ENCODE results near the gene PTPRN2. TPM values are rescaled to one million over a fixed set of nuclear protein-coding genes. Genes with fewer than 3 reads are reported as not detected.
"Not testable (repeated sequence)": the region's sequence is repeated elsewhere in the genome, so short reads cannot be mapped to it uniquely, and the experiment has no call there.

Gene PTPRN2
- total RNA-seq, 1 donor, result 0.27 TPM

DNA sequence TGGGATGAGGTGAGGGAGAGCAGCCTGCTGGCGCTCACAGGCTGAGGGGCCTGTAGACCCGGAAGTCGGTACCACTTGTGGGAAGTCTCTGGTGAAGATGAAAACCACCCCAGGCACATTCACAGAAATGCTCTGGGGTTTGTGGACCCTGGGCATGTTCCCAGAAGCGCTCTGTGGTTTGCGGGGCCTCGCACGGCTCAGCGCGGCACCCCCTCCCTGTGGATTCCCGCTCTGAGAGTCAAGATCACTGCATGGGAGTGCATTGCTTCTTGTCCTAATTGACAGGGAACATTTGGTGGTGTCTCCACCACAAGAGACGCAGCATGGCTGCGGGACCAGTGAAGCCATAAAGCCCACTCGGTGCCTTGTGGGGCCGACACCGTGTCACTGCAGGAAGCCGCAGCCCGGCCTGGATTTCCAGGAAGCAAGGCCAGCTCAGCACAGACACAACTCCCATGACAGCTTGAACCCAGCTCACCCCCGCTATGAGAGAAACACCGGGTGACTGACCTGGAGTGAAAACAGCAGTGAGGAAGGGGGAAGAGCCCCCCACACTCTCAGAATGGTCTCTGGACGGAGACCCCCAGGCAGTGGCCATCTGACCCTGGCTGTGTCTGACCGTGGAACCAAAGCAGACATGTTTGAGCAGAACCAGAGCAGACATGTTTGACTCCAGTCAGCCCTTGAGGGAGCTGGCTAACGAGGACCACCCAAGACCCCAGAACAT, 157.2 kb downstream of the PTPRN2 start:
- DNase-seq (ENCODE audit: low read depth in 2 of 3, low spot score in 2 of 3), result no peak

DNA sequence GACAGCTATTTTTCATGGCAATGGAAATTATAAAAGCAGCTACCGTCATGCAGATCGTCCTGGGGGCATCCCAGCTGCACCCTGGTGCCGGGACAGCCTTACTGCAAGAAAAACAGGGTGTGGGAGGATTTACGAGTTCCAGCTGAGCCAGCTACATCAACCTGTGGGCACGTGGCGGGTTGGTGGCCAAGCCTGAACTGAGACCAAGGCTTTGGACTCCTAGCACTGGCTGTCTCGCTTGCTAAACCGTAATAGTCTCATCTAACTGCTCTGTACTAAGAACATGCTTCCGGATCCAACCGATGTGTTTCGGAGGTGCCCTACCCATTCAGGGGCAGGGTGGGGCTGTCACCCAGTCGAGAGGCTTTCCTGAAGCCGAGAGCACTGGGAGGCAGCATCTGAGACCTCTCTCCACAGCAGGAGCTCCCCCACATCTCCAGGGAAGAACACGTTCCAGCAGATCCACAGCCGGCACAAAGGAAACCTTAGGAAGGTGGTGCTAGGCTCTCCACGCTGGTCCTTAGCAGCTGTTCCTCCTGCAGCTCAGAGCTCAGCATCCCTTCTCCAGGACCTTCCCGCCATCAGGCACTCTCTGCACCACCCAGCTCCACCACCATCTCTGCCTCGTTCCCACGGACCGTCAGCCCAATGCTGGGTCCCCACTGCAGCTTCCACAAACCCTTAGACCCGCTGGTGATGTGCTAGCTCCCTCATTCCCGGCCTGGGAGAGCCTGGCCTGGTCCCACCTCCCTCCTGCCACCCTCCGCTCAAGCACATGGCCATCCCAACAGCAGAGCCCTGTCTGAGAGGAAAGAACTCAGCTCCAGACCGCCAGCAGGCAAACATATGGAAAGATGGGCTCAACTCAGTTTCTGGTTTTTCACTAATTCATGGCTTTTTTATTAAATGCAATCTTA, 158.5 kb downstream of the PTPRN2 start:
- DNase-seq (ENCODE audit: low read depth in 2 of 3, low spot score in 2 of 3), result no peak

GRCh38 chr7:158428131-158428836, 159.3 kb downstream of the PTPRN2 start:
- no peak for DNase-seq (ENCODE audit: low read depth in 2 of 3, low spot score in 2 of 3)

- not testable (repeated sequence) for DNase-seq (ENCODE audit: low read depth in 2 of 3, low spot score in 2 of 3)
These were observed 161.9 kb downstream of the PTPRN2 start for GRCh38 chr7:158425676-158426075.

DNA sequence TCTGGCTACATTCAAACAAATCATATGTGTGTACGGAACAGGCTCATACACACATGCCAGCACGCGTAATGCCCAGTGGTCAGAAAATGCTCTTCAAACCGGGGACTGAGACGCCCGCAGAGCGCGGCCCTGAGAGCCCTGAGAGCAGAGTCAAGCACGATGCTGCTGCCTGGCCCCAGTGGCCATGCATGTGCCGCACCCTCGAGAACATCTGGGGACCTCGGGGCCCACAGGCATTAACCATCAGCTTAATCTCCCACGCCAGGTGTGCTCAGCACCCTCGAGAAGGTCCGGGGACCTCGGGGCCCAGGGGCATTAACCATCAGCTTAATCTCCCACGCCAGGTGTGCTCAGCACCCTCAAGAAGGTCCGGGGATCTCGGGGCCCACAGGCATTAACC, 163.1 kb downstream of the PTPRN2 start:
- no peak for DNase-seq (ENCODE audit: low read depth in 2 of 3, low spot score in 2 of 3)

DNA sequence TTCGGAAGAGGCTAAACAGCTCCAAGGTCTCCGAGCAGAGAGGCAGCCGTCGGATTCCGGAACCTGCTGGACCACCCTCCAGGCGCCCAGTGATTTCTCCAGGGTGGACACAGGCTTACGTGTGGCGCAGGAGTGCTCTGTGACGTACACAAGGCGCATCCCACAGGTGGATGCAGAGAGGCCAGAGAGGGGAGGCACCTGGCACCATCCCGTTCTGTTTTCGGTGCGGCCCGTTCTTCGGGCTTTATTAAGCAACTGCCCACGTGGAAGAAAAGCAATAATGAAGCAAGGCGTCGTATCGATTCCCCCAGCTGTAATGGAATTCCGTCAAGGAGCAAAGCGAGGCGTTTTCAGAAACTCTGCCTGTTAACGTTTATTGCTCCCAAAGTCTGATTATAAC, 163.6 kb downstream of the PTPRN2 start:
- DNase-seq (ENCODE audit: low read depth in 2 of 3, low spot score in 2 of 3), result no peak

DNA sequence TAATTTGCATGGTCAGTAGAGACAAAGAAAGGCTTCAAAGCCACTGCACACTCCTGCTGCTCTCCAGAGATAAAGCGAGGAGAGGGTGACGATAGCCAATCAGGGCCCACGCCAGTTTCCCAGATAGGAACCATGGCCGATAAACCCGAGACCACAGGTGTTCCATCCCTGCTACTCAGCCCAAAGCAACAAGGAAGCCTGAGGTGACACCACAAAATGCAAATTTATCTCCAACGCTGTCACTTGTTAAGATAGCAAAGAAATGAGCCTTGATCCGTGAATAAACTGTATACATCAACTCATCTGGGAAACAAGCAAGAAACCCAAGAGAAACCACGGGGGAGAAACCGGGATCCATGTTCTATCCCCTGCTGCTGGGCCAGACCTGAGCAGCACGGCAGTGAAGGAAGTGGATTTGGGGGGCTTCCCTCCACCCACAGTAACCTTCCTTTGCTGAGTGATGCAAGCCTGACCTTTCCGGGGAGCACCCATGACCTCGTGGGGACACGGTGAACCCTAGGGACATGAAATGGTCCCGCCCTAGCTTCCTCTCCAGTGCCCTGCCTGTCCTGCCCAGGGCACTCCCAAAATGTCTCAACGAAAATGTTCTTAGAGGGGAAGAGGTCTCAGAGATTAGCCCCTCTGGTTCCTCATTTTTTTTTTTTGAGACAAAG, 164.6 kb downstream of the PTPRN2 start:
- no peak for DNase-seq (ENCODE audit: low read depth in 2 of 3, low spot score in 2 of 3)

DNA sequence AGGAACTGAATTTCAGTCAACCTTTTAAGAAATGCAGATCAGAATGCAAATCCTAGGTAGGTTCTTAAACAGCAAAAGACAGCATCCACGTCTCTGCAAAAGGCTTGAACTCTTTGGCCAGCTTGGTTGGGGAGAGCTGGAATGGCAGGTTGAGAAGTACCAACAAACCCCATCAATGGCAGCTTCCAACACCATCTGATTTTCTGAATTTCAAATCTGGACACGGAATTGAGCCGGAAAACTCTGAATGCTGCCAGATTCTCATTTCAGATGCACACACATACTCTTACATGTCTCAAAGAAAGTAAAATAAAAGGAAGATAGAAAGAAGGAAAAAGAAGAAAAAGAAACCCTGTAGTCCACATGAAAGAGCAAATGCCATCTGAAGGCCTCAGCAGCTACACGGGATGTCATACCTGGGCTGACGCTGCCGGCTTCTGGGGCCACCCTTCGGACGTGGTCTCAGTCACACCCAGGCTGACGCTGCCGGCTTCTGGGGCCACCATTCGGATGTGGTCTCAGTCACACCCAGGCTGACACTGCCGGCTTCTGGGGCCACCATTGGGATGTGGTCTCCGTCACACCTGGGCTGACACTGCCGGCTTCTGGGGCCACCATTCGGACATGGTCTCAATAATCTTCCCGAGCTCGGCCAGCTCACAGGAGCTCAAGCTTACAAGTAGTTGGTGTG, 165.3 kb downstream of the PTPRN2 start:
- no peak for DNase-seq (ENCODE audit: low read depth in 2 of 3, low spot score in 2 of 3)

GRCh38 chr7:158421361-158421760, 166.3 kb downstream of the PTPRN2 start:
- no peak for DNase-seq (ENCODE audit: low read depth in 2 of 3, low spot score in 2 of 3)

DNA sequence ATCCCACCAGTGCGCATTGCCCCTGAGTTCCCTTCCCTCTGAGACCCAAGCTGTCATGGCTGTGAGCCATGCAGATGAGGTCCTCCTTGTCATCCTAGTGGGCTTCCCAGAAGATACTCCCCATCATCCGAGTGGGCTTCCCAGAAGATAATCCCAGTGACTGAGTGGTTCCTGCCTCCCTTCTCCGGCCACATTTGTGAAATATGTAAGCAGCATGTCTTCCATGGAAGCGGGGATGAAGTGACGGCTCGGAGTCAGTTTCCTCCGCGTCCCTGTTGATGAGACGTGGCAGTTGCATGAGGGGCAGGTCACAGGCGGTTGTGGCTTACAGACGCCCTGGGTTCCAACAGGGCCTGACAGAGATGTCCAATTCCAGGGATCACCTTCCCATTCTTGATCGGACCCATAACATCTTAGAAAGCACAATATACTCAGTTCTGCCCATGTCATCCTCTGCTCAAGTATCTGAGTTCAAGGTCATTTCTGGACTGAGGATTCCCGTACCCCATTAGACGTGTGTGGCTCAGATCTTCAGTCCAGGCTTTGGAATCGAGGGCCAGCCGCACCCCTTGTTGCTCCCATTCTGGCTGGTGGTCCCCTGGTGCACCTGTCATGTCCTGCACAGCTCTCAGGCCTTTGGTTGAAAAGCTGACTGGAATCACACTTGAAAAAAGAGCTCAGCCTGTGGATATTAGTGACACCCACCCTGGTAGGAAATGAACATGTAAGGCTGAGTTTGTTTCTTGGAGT, 166.9 kb downstream of the PTPRN2 start:
- no peak for DNase-seq (ENCODE audit: low read depth in 2 of 3, low spot score in 2 of 3)

DNA sequence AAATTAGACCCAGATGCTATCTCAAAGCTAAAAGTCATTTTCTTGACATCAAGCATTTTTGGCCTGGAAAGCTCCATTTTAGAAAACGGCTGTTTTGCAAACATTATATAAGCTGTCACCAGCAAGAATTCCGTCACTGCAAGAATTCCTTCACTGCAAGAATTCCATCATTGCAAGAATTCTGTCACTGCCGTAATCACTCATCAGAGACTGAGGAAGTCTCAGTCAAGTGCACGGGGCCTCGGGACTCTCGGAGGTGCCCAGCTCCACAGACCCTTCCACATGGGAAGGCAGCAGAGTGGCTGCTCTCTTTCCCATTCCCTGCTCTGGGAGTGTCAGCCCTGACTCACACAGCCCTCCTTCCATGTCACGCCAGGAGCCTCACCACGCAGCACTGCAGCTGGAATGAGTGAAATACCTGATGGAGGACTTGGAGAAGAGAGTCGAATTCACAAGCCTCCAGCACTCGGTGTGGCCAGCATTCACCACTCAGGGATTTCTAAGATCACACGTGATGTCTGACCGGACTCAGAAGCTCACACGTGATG, 168.3 kb downstream of the PTPRN2 start:
- no peak for DNase-seq (ENCODE audit: low read depth in 2 of 3, low spot score in 2 of 3)

- not testable (repeated sequence) for DNase-seq (ENCODE audit: low read depth in 2 of 3, low spot score in 2 of 3)
These were observed 169.2 kb downstream of the PTPRN2 start for GRCh38 chr7:158418395-158418794.

DNA sequence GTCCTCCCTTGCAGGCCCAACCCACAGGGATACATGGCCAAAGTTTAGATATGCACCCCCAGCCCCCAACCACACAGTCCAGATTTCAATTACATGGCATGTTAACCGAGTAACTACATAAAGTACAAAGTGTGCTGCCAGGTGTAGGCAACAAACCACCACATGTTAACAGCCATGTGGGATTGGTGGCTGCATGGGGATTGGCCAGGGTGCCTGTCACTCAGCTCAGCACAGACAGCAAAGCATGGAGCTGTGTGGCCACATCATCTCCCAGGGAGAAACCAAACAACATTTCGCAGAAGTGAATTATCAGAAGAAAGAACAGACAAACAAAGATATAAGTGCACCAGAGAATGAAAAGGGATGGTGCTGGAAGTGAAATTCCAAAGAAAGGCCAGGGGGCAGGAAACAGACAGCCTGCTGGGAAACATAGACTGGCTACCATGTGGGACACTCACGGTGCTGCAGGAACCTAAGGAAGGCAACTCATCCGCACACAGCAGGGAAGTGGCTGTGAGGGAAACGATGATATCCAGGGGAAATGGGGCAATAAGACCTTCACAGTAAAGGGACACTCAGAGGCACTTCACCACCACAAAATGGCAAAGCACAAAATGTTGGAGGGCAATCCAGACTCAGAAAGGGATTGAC, 171.2 kb downstream of the PTPRN2 start:
- no peak for DNase-seq (ENCODE audit: low read depth in 2 of 3, low spot score in 2 of 3)

DNA sequence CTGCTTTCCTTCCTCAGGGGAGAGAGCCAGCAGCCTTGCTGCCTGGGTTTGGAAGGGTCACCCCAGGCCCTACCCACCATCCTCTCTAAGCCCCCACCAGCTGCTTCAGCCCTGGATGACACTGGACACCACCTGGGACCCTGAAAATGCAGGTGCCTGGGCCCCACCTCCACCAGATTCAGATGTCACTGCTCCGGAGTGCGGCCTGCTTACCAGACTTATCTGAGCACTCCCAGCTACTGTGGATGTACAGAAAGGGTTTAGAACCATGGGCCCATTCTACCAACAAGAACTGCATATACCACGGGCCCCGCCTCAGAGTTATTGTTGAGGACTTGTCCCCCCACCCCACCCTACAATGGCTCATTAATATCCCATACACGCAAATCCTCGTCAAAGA, 172.3 kb downstream of the PTPRN2 start:
- no peak for DNase-seq (ENCODE audit: low read depth in 2 of 3, low spot score in 2 of 3)

DNA sequence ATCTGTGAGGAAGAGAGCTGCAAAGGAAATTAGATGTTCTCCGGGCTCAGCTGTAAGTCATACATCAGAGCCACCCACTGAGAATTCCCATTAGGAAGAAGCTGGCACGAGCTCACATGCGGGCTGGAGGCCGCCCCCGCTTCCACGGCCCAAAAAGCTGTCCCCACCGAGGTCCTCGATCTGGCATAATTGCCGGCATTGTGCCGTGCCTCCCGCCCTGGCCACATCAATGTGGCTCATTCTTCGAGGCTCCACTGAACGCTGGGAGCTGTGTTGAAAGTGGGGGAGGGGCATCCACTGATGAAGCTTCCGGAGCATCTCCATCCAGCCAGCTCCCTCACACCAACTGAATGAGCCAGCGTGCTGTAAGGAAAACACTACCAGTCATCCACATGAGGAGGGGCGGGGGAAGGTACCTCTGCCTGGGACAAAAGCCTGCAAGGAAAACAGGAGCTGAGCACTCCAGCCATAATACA, 173.1 kb downstream of the PTPRN2 start:
- no peak for DNase-seq (ENCODE audit: low read depth in 2 of 3, low spot score in 2 of 3)

- no peak for DNase-seq (ENCODE audit: low read depth in 2 of 3, low spot score in 2 of 3)
These were observed 173.6 kb downstream of the PTPRN2 start for GRCh38 chr7:158414002-158414401.

DNA sequence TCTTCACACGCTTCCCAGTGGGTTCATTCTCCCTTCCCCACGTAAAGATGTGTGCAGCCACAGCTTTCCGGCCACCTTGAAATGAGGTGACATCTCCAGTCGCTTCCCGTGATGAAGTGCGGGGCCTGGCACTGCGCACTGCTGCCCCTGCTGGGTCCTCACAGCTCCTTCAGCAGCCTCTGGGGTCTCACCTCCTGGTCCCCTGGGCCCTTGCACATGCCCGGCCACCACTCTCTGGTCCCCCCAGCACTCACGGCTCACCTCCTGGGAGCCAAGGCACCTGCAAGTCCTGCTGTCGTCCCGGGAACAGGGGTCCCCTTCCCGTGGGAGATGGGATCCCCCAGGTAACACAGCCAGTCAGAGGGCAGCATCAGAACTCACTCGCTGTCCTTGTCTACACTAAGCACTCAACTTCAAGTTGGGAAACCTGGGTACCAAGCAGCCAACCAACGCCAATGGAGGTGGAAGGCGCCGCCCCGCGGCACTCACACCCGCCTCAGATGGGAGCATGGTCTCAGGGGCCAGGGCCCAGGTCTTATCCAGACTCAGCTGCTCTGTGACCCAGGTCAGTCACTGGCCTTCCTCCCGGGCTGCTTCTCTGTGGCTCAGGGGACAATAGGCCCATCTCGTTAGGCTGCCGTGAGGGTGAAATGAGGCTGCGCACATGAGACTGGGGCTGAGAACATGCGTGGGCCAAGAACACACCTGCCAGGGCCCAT, 176.2 kb downstream of the PTPRN2 start:
- no peak for DNase-seq (ENCODE audit: low read depth in 2 of 3, low spot score in 2 of 3)

- DNase-seq (ENCODE audit: low read depth in 2 of 3, low spot score in 2 of 3), result no peak
These were observed 176.9 kb downstream of the PTPRN2 start for GRCh38 chr7:158410720-158411119.
